Osteocyte (in vitro differentiated cells): ENCODE measurements around the gene SULT2B1. TPM values are rescaled to one million over a fixed set of nuclear protein-coding genes. Genes with fewer than 3 reads are reported as not detected.

Experiments used
- DNase-seq: peaks from one replicate; pipeline ENCODE4 v3.0.0; 2021; ENCODE audit warnings: mixed read lengths; ENCODE audit not compliant: unreplicated experiment; ENCODE audit errors: extremely low spot score
- H3K27ac Mint-ChIP-seq: one replicate; pipeline ENCODE4 v1.8.0; 2021; ENCODE audit warnings: mild to moderate bottlenecking, mixed read lengths; ENCODE audit not compliant: unreplicated experiment
- H3K27me3 Mint-ChIP-seq: one replicate; pipeline ENCODE4 v1.8.0; 2021; ENCODE audit warnings: mixed read lengths; ENCODE audit not compliant: unreplicated experiment
- H3K36me3 Mint-ChIP-seq: one replicate; pipeline ENCODE4 v1.8.0; 2021; ENCODE audit warnings: mixed read lengths; ENCODE audit not compliant: unreplicated experiment
- H3K4me1 Mint-ChIP-seq: one replicate; pipeline ENCODE4 v1.8.0; 2021; ENCODE audit warnings: mixed read lengths; ENCODE audit not compliant: unreplicated experiment
- H3K4me3 Mint-ChIP-seq: one replicate; pipeline ENCODE4 v1.8.0; 2021; ENCODE audit warnings: mild to moderate bottlenecking, moderate library complexity, mixed read lengths; ENCODE audit not compliant: unreplicated experiment
- H3K9me3 Mint-ChIP-seq: one replicate; pipeline ENCODE4 v1.8.0; 2021; ENCODE audit warnings: mixed read lengths; ENCODE audit not compliant: unreplicated experiment
- total RNA-seq: library from RNA; stranded (reverse); gene quantifications from 2 replicates; pipeline ENCODE4 v1.2.1, GENCODE V29; 2021
- TF ChIP-seq, protein P1 (sequence below): fragments of 200-600 bp; sonication (generic); IDR thresholded peaks from 2 replicates; pipeline ENCODE4 v1.5.0; 2021; ENCODE audit warnings: antibody characterized with exemption, mild to moderate bottlenecking, moderate library complexity

Gene SULT2B1
- total RNA-seq, 1 donor from 2014 or later: not detected

- Mint-ChIP-seq H3K4me1 (peaks cover 30% of the 10 kb centered on the region), H3K27me3 (peaks cover 4% of the 10 kb centered on the region), H3K36me3 (no peaks in the 10 kb centered on the region), H3K9me3 (no peaks in the 10 kb centered on the region), H3K4me3 (peak overlapping the region; percentile 87), H3K27ac (peak overlapping the region; percentile 88)
- no peak for DNase-seq
- TF ChIP-seq, protein P1, sequence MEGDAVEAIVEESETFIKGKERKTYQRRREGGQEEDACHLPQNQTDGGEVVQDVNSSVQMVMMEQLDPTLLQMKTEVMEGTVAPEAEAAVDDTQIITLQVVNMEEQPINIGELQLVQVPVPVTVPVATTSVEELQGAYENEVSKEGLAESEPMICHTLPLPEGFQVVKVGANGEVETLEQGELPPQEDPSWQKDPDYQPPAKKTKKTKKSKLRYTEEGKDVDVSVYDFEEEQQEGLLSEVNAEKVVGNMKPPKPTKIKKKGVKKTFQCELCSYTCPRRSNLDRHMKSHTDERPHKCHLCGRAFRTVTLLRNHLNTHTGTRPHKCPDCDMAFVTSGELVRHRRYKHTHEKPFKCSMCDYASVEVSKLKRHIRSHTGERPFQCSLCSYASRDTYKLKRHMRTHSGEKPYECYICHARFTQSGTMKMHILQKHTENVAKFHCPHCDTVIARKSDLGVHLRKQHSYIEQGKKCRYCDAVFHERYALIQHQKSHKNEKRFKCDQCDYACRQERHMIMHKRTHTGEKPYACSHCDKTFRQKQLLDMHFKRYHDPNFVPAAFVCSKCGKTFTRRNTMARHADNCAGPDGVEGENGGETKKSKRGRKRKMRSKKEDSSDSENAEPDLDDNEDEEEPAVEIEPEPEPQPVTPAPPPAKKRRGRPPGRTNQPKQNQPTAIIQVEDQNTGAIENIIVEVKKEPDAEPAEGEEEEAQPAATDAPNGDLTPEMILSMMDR: no peak
Measured at GRCh38 chr19:48645620-48646000, 93.6 kb downstream of the SULT2B1 start.

DNA sequence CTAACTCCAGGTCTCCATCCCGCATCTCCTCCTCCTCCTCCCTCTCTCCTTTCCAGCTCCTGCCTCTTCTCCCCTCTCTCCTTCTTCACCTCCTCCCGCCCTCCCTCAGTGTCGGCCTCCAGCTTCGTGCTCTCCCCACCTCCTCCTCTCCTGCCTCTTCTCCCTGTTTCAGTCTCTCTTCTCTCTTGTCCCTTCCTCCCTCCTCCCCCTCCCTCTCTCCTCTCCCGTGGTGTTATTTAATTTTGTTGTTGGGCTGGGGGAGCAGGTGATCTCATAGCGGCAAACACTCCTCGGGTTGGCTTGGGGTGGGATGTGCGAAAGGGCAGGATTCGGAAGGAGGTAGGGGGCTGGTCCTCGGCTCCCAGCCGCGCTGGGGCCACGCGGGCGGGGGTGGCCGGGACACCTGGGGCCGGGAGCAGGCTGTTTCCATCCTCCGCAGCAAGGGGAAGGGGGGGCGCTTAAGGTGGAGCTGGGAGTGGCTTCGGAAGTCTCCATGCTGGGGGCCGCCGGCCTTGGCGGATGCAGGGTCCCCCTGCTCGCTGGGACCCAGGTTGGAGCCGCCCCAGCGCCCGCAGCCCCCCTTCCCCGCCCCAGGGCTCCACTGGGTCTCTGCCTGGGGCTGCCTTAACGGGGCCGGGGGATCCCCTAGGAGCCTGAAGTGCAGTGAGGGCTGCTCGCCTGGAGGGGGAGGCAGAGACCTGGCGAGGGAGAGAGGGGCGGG, 94.2 kb downstream of the SULT2B1 start, which contains the start of gene CA11:
Gene CA11 (minus strand): TSS at position 187 of the 721 bp plus-strand sequence. CDS start 555 bp downstream, outside the sequence.
- Mint-ChIP-seq H3K9me3 (no peaks in the 10 kb centered on the region), H3K27me3 (peaks cover 4% of the 10 kb centered on the region), H3K36me3 (no peaks in the 10 kb centered on the region), H3K4me1 (peaks cover 30% of the 10 kb centered on the region), H3K27ac (peak within 1 kb of the TSS; percentile 88), H3K4me3 (peak within 1 kb of the TSS; percentile 87)
- TF ChIP-seq, protein P1: peak; percentile 89
- peak; percentile 96 for DNase-seq

- no peak for DNase-seq
- peak overlapping the region; percentile 57 for H3K4me3 Mint-ChIP-seq
- TF ChIP-seq, protein P1: no peak
- H3K36me3 Mint-ChIP-seq: no peaks in the 10 kb centered on the region
- peaks cover 2% of the 10 kb centered on the region for H3K27me3 Mint-ChIP-seq
- H3K27ac Mint-ChIP-seq: peak overlapping the region; percentile 54
- H3K9me3 Mint-ChIP-seq: no peaks in the 10 kb centered on the region
- H3K4me1 Mint-ChIP-seq: peaks cover 30% of the 10 kb centered on the region
Measured at GRCh38 chr19:48646722-48647216, 94.8 kb downstream of the SULT2B1 start.

GRCh38 chr19:48648134-48648533, 96.2 kb downstream of the SULT2B1 start:
- Mint-ChIP-seq H3K4me3 (no peak overlapping the region), H3K4me1 (peaks cover 30% of the 10 kb centered on the region), H3K27ac (peak overlapping the region; percentile 64), H3K9me3 (no peaks in the 10 kb centered on the region), H3K36me3 (no peaks in the 10 kb centered on the region), H3K27me3 (no peaks in the 10 kb centered on the region)
- no peak for DNase-seq
- TF ChIP-seq, protein P1: no peak

Other genes starting within 250 kb of the SULT2B1 start
- gene EMP3, start 226.6 kb upstream of the SULT2B1 start, total RNA-seq: 201 and 212 TPM in 2 replicates
- 9.1 and 12.3 TPM in 2 replicates for gene TMEM143, start 188.2 kb upstream of the SULT2B1 start, total RNA-seq
- not detected in 2 replicates for gene SYNGR4, start 187.8 kb upstream of the SULT2B1 start, total RNA-seq
- gene KDELR1, start 160.6 kb upstream of the SULT2B1 start, total RNA-seq: 267 and 275 TPM in 2 replicates
- gene GRIN2D, start 158.5 kb upstream of the SULT2B1 start, total RNA-seq: 0.68 and 1.2 TPM in 2 replicates
- gene GRWD1, start 106.2 kb upstream of the SULT2B1 start, total RNA-seq: 36.2 and 38.4 TPM in 2 replicates
- gene KCNJ14, start 96.6 kb upstream of the SULT2B1 start, total RNA-seq: 0.86 and 1.6 TPM in 2 replicates
- 92.1 and 107 TPM in 2 replicates for gene CYTH2, start 82.8 kb upstream of the SULT2B1 start, total RNA-seq
- 0.32 and 0.39 TPM in 2 replicates for gene LMTK3, start 40.3 kb upstream of the SULT2B1 start, total RNA-seq
- gene SPACA4, start 54.6 kb downstream of the SULT2B1 start, total RNA-seq: not detected in 2 replicates
- gene FAM83E, start 62.9 kb downstream of the SULT2B1 start, total RNA-seq: 1.1 and 1.3 TPM in 2 replicates
- gene RPL18, start 67.0 kb downstream of the SULT2B1 start, total RNA-seq: 1,287 and 1,310 TPM in 2 replicates
- 34.4 and 34.7 TPM in 2 replicates for gene SPHK2, start 67.3 kb downstream of the SULT2B1 start, total RNA-seq
- 18.5 and 20.3 TPM in 2 replicates for gene DBP, start 85.2 kb downstream of the SULT2B1 start, total RNA-seq
- gene CA11, start 94.0 kb downstream of the SULT2B1 start, total RNA-seq: 34.2 and 40.7 TPM in 2 replicates
- gene NTN5, start 120.8 kb downstream of the SULT2B1 start, total RNA-seq: 1.3 and 1.7 TPM in 2 replicates
- gene FUT2, start 143.8 kb downstream of the SULT2B1 start, total RNA-seq: not detected in 2 replicates
- 1.3 and 1.8 TPM in 2 replicates for gene MAMSTR, start 167.6 kb downstream of the SULT2B1 start, total RNA-seq
- 0.43 and 0.57 TPM in 2 replicates for gene RASIP1, start 188.4 kb downstream of the SULT2B1 start, total RNA-seq
- not detected in 2 replicates for gene IZUMO1, start 194.7 kb downstream of the SULT2B1 start, total RNA-seq
- 0.11 TPM in 1 of 2 replicates, not detected in the other for gene FUT1, start 200.5 kb downstream of the SULT2B1 start, total RNA-seq
- not detected in 2 replicates for gene FGF21, start 203.4 kb downstream of the SULT2B1 start, total RNA-seq